DOHH2 (cell line): Measurements from ENCODE around the gene ONECUT3.

Experiments
- H3F3A ChIP-seq: fragments of 200-600 bp; sonication (generic), shearing (Covaris generic); 2 replicates; pipeline ENCODE4 v1.6.0; 2016; ENCODE audit warnings: antibody characterized with exemption, mild to moderate bottlenecking; ENCODE audit not compliant: control insufficient read depth, insufficient read depth
- H3K27ac ChIP-seq: fragments of 200-600 bp; sonication (generic); 2 replicates; pipeline ENCODE4 v1.5.1; 2014; ENCODE audit warnings: low read depth, mild to moderate bottlenecking, low read length, moderate library complexity
- H3K27me3 ChIP-seq: fragments of 200-600 bp; sonication (generic); 2 replicates; pipeline ENCODE4 v1.6.1; 2014; ENCODE audit warnings: mild to moderate bottlenecking, low read length, mixed read lengths; ENCODE audit not compliant: control insufficient read depth
- H3K36me3 ChIP-seq: fragments of 200-600 bp; sonication (generic); 2 replicates; pipeline ENCODE4 v1.6.1; 2014; ENCODE audit warnings: mild to moderate bottlenecking, low read length, moderate library complexity, mixed read lengths; ENCODE audit not compliant: control insufficient read depth
- H3K4me1 ChIP-seq: fragments of 200-600 bp; sonication (generic); 2 replicates; pipeline ENCODE4 v1.6.1; 2014; ENCODE audit warnings: mild to moderate bottlenecking, low read length, mixed read lengths; ENCODE audit not compliant: control insufficient read depth
- H3K4me2 ChIP-seq: fragments of 200-600 bp; sonication (generic); 2 replicates; pipeline ENCODE4 v1.6.0; 2014; ENCODE audit warnings: mild to moderate bottlenecking, low read length, moderate library complexity
- H3K4me3 ChIP-seq: fragments of 200-600 bp; sonication (generic); 2 replicates; pipeline ENCODE4 v1.5.1; 2014; ENCODE audit warnings: mild to moderate bottlenecking, low read length, mixed read lengths
- H3K79me2 ChIP-seq: fragments of 200-600 bp; sonication (generic); 2 replicates; pipeline ENCODE4 v1.6.1; 2014; ENCODE audit warnings: mild to moderate bottlenecking, low read length, mixed read lengths; ENCODE audit not compliant: control insufficient read depth
- H3K9me2 ChIP-seq: fragments of 200-600 bp; sonication (generic); replicated peaks from 2 replicates; pipeline ENCODE4 v1.6.1; 2014; ENCODE audit warnings: mild to moderate bottlenecking, low read length, mixed read lengths; ENCODE audit not compliant: control insufficient read depth
- H3K9me3 ChIP-seq: fragments of 200-600 bp; sonication (generic); 2 replicates; pipeline ENCODE4 v1.6.1; 2014; ENCODE audit warnings: antibody characterized with exemption, low read length, mixed read lengths; ENCODE audit not compliant: control insufficient read depth, insufficient read depth
- H4K20me1 ChIP-seq: fragments of 200-600 bp; sonication (generic); 2 replicates; pipeline ENCODE4 v1.6.0; 2014; ENCODE audit warnings: low read depth, mild to moderate bottlenecking, antibody characterized with exemption, low read length, moderate library complexity; ENCODE audit not compliant: control insufficient read depth, insufficient read depth
- EZH2phosphoT487 ChIP-seq: fragments of 200-600 bp; sonication (generic); IDR thresholded peaks from 2 replicates; pipeline ENCODE4 v1.6.1; 2017; ENCODE audit warnings: borderline replicate concordance, mild to moderate bottlenecking, antibody characterized with exemption, low read length, moderate library complexity, mixed read lengths
- TF ChIP-seq, protein P1 (sequence below): fragments of 200-600 bp; sonication (generic); IDR thresholded peaks from one replicate; pipeline ENCODE4 v1.5.1; 2014; ENCODE audit warnings: antibody characterized with exemption, mild to moderate bottlenecking, low read depth, low read length; ENCODE audit not compliant: poor library complexity, severe bottlenecking

Gene ONECUT3

DNA sequence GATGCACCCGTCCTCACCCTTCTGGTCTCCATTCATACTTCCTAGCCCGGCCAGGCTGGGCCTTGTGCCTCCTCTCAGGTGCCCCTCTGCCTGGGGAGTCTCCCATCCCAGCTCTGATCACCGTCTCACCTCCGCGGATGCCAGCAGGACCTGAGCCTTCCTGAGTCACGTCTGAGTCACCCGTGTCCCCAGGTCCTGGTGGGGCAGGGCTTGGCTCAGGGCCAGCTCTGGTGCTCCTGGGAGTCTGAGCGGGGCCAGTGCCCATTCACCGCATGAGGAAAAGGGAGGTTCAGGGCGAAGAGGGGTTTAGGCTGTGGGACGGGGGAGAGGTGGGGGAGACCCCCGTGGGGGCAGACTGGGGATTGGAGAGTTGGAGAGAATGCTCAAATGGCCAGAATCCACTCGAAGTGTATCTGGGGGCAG lies 58.2 kb downstream of the ONECUT3 start:
- Histone ChIP-seq H3K4me2 (peak overlapping the region; percentile 77), H3K9me3 (no peaks in the 10 kb centered on the region), H3K27ac (no peak overlapping the region), H3K27me3 (no peaks in the 10 kb centered on the region), H3K36me3 (peaks cover 15% of the 10 kb centered on the region; the same call in 1 of the 2 replicates), H4K20me1 (no peaks in the 10 kb centered on the region), H3K79me2 (no peaks in the 10 kb centered on the region), H3K4me3 (peak overlapping the region; percentile 75), H3K9me2 (no peaks in the 10 kb centered on the region), H3F3A (no peaks in the 10 kb centered on the region), H3K4me1 (peaks cover 21% of the 10 kb centered on the region)
- TF ChIP-seq, protein P1, sequence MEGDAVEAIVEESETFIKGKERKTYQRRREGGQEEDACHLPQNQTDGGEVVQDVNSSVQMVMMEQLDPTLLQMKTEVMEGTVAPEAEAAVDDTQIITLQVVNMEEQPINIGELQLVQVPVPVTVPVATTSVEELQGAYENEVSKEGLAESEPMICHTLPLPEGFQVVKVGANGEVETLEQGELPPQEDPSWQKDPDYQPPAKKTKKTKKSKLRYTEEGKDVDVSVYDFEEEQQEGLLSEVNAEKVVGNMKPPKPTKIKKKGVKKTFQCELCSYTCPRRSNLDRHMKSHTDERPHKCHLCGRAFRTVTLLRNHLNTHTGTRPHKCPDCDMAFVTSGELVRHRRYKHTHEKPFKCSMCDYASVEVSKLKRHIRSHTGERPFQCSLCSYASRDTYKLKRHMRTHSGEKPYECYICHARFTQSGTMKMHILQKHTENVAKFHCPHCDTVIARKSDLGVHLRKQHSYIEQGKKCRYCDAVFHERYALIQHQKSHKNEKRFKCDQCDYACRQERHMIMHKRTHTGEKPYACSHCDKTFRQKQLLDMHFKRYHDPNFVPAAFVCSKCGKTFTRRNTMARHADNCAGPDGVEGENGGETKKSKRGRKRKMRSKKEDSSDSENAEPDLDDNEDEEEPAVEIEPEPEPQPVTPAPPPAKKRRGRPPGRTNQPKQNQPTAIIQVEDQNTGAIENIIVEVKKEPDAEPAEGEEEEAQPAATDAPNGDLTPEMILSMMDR = no peak
- no peak for TF ChIP-seq EZH2phosphoT487

DNA sequence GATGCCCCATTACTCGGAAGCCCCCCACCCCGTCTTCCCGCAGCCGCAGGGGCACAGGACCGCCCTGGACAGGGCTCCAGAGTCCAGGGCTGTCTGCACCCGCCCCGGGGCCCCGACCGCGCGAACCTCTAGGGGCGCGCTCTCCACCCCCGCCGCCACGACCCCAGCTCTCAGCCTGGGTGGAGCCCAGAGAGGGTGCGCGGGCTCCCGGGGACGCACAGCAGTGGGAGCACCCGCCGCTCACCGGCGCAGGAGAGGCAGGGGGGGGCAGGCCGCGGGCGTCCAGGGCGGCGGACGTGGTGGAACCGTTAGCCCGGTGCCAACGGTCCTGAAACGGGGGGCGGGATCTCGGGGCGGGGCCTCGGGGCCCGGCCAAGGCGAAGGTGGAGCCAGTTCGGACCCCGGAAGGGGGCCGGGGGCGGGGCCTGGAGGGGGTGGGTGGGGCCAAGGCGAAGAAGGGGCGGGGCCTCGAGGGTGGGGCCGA lies 58.7 kb downstream of the ONECUT3 start, which contains the start of gene ATP8B3:
ATP8B3 (minus strand) TSS at position 335 of the 484 bp plus-strand sequence. CDS start 540 bp downstream, outside the sequence.
- Histone ChIP-seq H3K4me2 (peak within 1 kb of the TSS; percentile 77), H3K79me2 (no peaks in the 10 kb centered on the region), H3K4me1 (peaks cover 21% of the 10 kb centered on the region), H3K27ac (peak within 1 kb of the TSS; percentile 46), H4K20me1 (no peaks in the 10 kb centered on the region), H3F3A (no peaks in the 10 kb centered on the region), H3K9me2 (no peaks in the 10 kb centered on the region), H3K36me3 (peaks cover 20% of the 10 kb centered on the region), H3K27me3 (no peaks in the 10 kb centered on the region), H3K4me3 (peak within 1 kb of the TSS; percentile 75), H3K9me3 (no peaks in the 10 kb centered on the region)
- TF ChIP-seq, protein P1 = peak; percentile 68
- no peak for TF ChIP-seq EZH2phosphoT487

DNA sequence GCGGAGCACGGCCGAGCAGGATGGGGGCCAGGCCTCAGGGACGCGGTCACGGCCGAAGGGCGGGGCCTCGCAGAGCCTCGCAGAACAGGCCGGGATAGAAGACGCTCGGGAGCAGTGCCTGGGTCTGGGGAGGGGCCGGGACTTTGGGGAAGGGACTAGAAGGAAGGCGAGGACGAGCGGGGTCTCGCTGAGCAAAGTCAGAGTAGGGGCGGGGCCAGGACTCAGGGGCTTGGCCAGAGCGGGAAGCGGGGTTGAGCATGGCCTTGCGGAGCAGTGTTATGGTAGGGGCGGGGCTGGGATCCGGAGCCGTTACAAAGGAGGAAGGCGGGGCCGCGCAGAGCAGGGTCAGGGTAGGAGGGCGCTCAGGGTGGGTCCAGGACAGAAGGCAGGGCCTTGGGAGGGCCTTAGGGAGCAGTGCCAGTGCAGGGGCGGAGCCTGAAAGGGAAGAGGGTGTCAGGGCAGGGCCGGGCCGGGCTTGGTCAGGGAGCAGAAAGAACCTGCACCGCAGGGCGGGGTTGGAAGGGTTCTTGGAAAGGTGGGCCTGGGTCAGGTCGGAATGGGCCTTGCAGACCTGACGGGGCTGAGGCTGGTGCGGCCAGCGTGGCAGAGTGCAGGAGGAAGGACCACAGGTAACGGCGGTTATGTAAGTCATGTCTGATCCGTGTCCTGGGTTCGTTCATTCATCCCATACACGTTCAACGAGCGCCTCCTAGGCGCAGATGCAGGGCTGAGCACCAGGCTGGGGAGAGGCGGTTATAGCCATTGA lies 59.3 kb downstream of the ONECUT3 start:
- H3K4me2 ChIP-seq = peak overlapping the region; percentile 77
- H3K27ac ChIP-seq = peak overlapping the region; percentile 46
- no peaks in the 10 kb centered on the region for H3F3A ChIP-seq
- no peaks in the 10 kb centered on the region for H3K9me2 ChIP-seq
- H3K4me1 ChIP-seq = peaks cover 21% of the 10 kb centered on the region
- peaks cover 26% of the 10 kb centered on the region for H3K36me3 ChIP-seq
- no peaks in the 10 kb centered on the region for H3K9me3 ChIP-seq
- H3K79me2 ChIP-seq = no peaks in the 10 kb centered on the region
- peak overlapping the region; percentile 75 for H3K4me3 ChIP-seq
- no peaks in the 10 kb centered on the region for H3K27me3 ChIP-seq
- TF ChIP-seq, protein P1 = peak; percentile 95
- no peak for TF ChIP-seq EZH2phosphoT487
- H4K20me1 ChIP-seq = no peaks in the 10 kb centered on the region
